ENCODE data around the gene DDX51. TPM values are rescaled to one million over a fixed set of nuclear protein-coding genes. Genes with fewer than 3 reads are reported as not detected.

DDX51 gene
- total and polyA plus RNA-seq, 2 of the 13 experiments (the other 11 are each of a cell fraction or from before 2014, with no cell fraction given), result 10.1 TPM

DNA sequence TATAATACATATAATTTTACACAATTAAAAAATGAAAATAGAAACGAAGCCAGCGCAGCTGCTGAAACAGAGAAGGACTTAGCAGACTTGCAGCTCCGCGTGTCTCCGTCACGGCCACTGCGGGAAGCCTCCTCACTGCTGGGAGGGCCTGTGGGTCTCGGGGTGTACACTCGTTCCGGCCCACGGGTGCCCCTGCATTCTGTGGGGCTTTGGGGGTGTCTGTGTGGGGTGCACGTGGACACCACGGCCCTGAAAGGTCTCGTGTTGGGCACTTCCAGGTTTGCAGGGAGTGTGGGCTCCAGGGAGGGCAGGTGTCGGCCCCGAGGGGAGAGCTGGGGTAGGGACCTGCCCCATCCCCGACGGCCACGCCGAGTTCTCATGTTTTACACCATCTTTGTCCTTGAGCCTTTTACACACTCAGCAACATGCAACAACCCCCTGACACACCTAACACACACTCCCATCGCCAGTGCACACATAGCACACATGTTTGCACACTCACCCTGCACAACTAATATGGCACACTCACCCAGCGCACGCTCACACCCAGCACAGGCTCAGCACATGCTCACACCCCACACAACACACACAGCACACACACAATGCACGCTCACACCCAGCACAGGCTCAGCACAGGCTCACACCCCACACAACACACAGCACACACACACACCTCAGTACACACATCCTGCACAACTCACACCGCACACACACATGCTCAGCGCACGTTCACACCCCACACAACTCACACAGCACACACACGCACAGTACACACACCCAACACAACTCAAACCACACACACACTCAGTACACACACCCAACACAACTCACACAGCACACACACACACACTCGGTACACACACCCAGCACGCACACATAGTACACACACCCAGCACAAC, 36.8 kb upstream of the DDX51 start:
- CTCF ChIA-PET (ENCODE audit: low intra/inter-chr PET ratio, low total read pairs), result no interaction called here
- TF ChIP-seq EZH2 (conservative IDR thresholded peaks at IDR 0.05; ENCODE audit: low read depth, low read length) (0 out of 2 replicates have a peak, but pooled peaks have one; percentile 29), ZFP37 (CRISPR knock-in tag; IDR thresholded peaks at IDR 0.05; ENCODE audit: borderline replicate concordance) (no peak), THAP11 (CRISPR knock-in tag; IDR thresholded peaks at IDR 0.05) (no peak), CREB1 (IDR thresholded peaks at IDR 0.05) (no peak), CREB1 (CRISPR knock-in tag; IDR thresholded peaks at IDR 0.05) (no peak), HOXA3 (CRISPR knock-in tag; IDR thresholded peaks at IDR 0.05) (no peak), POLR2AphosphoS2 (IDR thresholded peaks at IDR 0.05; ENCODE audit: low read depth, low read length) (no peak), HES4 (CRISPR knock-in tag; IDR thresholded peaks at IDR 0.05; ENCODE audit: borderline replicate concordance) (no peak)
- TF ChIP-seq, protein P1, sequence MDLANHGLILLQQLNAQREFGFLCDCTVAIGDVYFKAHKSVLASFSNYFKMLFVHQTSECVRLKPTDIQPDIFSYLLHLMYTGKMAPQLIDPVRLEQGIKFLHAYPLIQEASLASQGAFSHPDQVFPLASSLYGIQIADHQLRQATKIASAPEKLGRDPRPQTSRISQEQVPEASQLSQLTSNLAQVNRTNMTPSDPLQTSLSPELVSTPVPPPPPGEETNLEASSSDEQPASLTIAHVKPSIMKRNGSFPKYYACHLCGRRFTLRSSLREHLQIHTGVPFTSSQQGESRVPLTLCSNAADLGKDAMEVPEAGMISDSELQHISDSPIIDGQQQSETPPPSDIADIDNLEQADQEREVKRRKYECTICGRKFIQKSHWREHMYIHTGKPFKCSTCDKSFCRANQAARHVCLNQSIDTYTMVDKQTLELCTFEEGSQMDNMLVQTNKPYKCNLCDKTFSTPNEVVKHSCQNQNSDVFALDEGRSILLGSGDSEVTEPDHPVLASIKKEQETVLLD (CRISPR knock-in tag; IDR thresholded peaks at IDR 0.05; ENCODE audit: low read depth), result no peak
- TF ChIP-seq, protein P2, sequence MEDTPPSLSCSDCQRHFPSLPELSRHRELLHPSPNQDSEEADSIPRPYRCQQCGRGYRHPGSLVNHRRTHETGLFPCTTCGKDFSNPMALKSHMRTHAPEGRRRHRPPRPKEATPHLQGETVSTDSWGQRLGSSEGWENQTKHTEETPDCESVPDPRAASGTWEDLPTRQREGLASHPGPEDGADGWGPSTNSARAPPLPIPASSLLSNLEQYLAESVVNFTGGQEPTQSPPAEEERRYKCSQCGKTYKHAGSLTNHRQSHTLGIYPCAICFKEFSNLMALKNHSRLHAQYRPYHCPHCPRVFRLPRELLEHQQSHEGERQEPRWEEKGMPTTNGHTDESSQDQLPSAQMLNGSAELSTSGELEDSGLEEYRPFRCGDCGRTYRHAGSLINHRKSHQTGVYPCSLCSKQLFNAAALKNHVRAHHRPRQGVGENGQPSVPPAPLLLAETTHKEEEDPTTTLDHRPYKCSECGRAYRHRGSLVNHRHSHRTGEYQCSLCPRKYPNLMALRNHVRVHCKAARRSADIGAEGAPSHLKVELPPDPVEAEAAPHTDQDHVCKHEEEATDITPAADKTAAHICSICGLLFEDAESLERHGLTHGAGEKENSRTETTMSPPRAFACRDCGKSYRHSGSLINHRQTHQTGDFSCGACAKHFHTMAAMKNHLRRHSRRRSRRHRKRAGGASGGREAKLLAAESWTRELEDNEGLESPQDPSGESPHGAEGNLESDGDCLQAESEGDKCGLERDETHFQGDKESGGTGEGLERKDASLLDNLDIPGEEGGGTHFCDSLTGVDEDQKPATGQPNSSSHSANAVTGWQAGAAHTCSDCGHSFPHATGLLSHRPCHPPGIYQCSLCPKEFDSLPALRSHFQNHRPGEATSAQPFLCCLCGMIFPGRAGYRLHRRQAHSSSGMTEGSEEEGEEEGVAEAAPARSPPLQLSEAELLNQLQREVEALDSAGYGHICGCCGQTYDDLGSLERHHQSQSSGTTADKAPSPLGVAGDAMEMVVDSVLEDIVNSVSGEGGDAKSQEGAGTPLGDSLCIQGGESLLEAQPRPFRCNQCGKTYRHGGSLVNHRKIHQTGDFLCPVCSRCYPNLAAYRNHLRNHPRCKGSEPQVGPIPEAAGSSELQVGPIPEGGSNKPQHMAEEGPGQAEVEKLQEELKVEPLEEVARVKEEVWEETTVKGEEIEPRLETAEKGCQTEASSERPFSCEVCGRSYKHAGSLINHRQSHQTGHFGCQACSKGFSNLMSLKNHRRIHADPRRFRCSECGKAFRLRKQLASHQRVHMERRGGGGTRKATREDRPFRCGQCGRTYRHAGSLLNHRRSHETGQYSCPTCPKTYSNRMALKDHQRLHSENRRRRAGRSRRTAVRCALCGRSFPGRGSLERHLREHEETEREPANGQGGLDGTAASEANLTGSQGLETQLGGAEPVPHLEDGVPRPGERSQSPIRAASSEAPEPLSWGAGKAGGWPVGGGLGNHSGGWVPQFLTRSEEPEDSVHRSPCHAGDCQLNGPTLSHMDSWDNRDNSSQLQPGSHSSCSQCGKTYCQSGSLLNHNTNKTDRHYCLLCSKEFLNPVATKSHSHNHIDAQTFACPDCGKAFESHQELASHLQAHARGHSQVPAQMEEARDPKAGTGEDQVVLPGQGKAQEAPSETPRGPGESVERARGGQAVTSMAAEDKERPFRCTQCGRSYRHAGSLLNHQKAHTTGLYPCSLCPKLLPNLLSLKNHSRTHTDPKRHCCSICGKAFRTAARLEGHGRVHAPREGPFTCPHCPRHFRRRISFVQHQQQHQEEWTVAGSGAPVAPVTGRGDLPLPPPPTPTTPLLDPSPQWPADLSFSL (CRISPR knock-in tag; IDR thresholded peaks at IDR 0.05), result peak; percentile 87
- no peaks in the 10 kb centered on the region for H3K36me3 ChIP-seq (replicated peaks in 1 of 2; ENCODE audit: control insufficient read depth in 1 of 2, insufficient read depth in 2 of 2, low read length in 2 of 2)
- H3K27me3 ChIP-seq (ENCODE audit: control insufficient read depth in 1 of 2, insufficient read depth in 2 of 2, low read length in 2 of 2), result peaks cover 12 to 79% of the 10 kb centered on the region in 2 experiments
- H3K9me3 ChIP-seq (ENCODE audit: low read length), result no peaks in the 10 kb centered on the region
- no peak overlapping the region for H3K27ac ChIP-seq (ENCODE audit: extremely low read length, insufficient read depth, low read length)
- ATAC-seq, result no peak
- H3K4me1 ChIP-seq (ENCODE audit: insufficient read depth, low read length), result no peaks in the 10 kb centered on the region
- H3K79me2 ChIP-seq (ENCODE audit: insufficient read depth, low read length), result no peaks in the 10 kb centered on the region
- DNase-seq (ENCODE audit: low spot score), result no peak
- H4K20me1 ChIP-seq (ENCODE audit: insufficient read depth, low read length), result no peaks in the 10 kb centered on the region; the same call in 1 of the 2 replicates
- intact Hi-C loops (cut with micrococcal nuclease; ENCODE audit: unreplicated experiment), result no loop called here
- BruUV-seq (replicated peaks), result no TSS peak
- 35% methylated on average over 17 of the region's 30 CpGs for WGBS (ENCODE audit: low lambda C conversion rate)
- no peak overlapping the region for H2AFZ ChIP-seq (ENCODE audit: low read length)
- in situ Hi-C loops (cut with HindIII; ENCODE audit: extremely low pct_ligation_motif_present, low pct_unique_long_range_greater_than_20kb), result no loop called here
- H3K4me3 ChIP-seq (replicated peaks in 1 of 3; ENCODE audit: insufficient read depth in 1 of 3, low read depth in 2 of 3, low read length in 3 of 3), result no peak overlapping the region
- no peak overlapping the region for H3K9ac ChIP-seq (ENCODE audit: insufficient read depth, low read depth, low read length)
- H3K4me2 ChIP-seq (ENCODE audit: low read depth, low read length), result no peak overlapping the region
- POLR2A ChIA-PET, result no interaction called here
- no peak for FAIRE-seq
